Measurements from ENCODE around the gene ZNF695. TPM values are rescaled to one million over a fixed set of nuclear protein-coding genes. Genes with fewer than 3 reads are reported as not detected.
"Not testable (repeated sequence)": the region's sequence is repeated elsewhere in the genome, so short reads cannot be mapped to it uniquely, and the experiment has no call there.

The ZNF695 gene
- total RNA-seq, 2 donors from 2014 or later, result 0.09 to 0.74 TPM

DNA sequence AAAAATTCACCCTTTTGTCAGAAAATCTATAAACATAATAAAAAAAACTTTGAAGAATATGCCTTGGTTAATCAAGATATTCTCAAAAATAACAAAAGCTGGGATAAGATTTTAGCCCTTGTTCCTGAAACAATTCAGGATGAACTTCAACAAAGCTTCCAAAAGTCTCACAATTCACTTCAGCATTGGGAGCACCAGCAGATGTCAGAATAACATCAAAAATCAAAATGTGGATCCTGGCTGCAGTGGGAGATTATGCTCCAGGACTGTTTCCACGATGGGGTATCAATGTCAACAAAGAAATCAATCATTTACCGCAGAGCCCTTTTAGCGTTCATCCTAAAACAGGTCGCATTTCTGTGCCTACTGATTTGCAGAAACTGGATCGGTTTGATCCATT, 35.5 kb upstream of the ZNF695 start:
- DNase-seq (ENCODE audit: low spot score), result no peak
- Histone ChIP-seq H3K4me1 (replicated peaks) (no peaks in the 10 kb centered on the region), H3K27me3 (replicated peaks; ENCODE audit: insufficient read depth) (no peaks in the 10 kb centered on the region), H3K27ac (no peak overlapping the region), H3K9me3 (no peaks in the 10 kb centered on the region), H3K4me3 (no peak overlapping the region), H3K36me3 (no peaks in the 10 kb centered on the region)
- intact Hi-C loops (cut with DNase I), result no loop called here
- whole genome bisulfite sequencing, result 92% methylated on average over 5 of the region's 5 CpGs
- TF ChIP-seq, protein P1, sequence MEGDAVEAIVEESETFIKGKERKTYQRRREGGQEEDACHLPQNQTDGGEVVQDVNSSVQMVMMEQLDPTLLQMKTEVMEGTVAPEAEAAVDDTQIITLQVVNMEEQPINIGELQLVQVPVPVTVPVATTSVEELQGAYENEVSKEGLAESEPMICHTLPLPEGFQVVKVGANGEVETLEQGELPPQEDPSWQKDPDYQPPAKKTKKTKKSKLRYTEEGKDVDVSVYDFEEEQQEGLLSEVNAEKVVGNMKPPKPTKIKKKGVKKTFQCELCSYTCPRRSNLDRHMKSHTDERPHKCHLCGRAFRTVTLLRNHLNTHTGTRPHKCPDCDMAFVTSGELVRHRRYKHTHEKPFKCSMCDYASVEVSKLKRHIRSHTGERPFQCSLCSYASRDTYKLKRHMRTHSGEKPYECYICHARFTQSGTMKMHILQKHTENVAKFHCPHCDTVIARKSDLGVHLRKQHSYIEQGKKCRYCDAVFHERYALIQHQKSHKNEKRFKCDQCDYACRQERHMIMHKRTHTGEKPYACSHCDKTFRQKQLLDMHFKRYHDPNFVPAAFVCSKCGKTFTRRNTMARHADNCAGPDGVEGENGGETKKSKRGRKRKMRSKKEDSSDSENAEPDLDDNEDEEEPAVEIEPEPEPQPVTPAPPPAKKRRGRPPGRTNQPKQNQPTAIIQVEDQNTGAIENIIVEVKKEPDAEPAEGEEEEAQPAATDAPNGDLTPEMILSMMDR (IDR thresholded peaks at IDR 0.05), result no peak
- TF ChIP-seq POLR2A (IDR thresholded peaks at IDR 0.05), result no peak
- TF ChIP-seq POLR2AphosphoS5 (IDR thresholded peaks at IDR 0.05), result no peak

DNA sequence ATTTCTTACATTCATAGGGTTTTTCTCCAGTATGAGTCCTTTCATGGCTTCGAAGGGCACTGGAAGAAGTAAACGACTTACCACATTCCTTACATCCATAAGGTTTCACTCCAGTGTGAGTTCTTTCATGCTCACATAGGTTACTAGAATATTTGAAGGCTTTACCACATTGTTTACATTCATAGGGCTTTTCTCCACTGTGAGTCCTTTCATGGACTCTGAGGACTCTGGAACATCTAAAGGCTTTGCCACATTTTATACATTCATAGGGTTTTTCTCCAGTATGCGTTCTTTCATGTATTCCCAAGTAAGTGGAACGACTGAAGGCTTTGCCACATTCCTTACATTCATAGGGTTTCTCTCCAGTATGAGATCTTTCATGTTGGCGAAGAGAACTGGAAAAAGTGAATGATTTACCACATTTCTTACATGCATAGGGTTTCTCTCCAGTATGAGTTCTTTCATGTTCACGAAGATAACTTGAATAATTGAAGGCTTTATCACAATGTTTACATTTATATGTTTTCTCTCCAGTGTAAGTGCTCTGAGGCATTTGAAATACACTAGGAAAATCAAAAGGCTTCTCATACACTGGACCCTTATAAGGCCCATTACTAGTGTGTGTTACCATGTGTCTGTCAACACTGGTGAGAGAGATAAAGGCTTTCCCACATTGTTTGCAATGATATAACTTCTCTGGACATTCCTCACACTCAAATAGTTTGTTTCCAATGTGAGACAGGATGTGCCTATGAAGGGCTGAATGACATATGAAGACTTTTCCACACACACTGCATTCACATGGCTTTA, 29.9 kb upstream of the ZNF695 start:
- Histone ChIP-seq H3K36me3 (peaks cover 0 to 11% of the 10 kb centered on the region in 2 donors), H3K9me3 (no peaks in the 10 kb centered on the region), H3K4me1 (replicated peaks) (no peaks in the 10 kb centered on the region), H3K27ac (no peak overlapping the region), H3K4me3 (no peak overlapping the region), H3K27me3 (replicated peaks; ENCODE audit: insufficient read depth) (no peaks in the 10 kb centered on the region)
- intact Hi-C loops (cut with DNase I), result no loop called here
- TF ChIP-seq, protein P1 (IDR thresholded peaks at IDR 0.05), result no peak
- TF ChIP-seq POLR2A (IDR thresholded peaks at IDR 0.05) (no peak), POLR2AphosphoS5 (IDR thresholded peaks at IDR 0.05) (no peak)
- no peak for DNase-seq (ENCODE audit: low spot score)
- 96% methylated on average over 6 of the region's 6 CpGs for WGBS

GRCh38 chr1:247032306-247032705, 24.4 kb upstream of the ZNF695 start:
- 96% methylated on average over 11 of the region's 30 CpGs for WGBS
- H3K4me3 ChIP-seq; H3K9me3 ChIP-seq; H3K27ac ChIP-seq; H3K27me3 ChIP-seq (replicated peaks; ENCODE audit: insufficient read depth); H3K36me3 ChIP-seq; DNase-seq (ENCODE audit: low spot score); H3K4me1 ChIP-seq (replicated peaks); intact Hi-C loops (cut with DNase I): not testable (repeated sequence)

GRCh38 chr1:247024658-247025057, 16.8 kb upstream of the ZNF695 start:
- H3K27me3 ChIP-seq (replicated peaks; ENCODE audit: insufficient read depth); H3K9me3 ChIP-seq; DNase-seq (ENCODE audit: low spot score); intact Hi-C loops (cut with DNase I); H3K36me3 ChIP-seq; H3K27ac ChIP-seq; H3K4me1 ChIP-seq (replicated peaks); H3K4me3 ChIP-seq: not testable (repeated sequence)
- 87% methylated on average over 5 of the region's 5 CpGs for WGBS

DNA sequence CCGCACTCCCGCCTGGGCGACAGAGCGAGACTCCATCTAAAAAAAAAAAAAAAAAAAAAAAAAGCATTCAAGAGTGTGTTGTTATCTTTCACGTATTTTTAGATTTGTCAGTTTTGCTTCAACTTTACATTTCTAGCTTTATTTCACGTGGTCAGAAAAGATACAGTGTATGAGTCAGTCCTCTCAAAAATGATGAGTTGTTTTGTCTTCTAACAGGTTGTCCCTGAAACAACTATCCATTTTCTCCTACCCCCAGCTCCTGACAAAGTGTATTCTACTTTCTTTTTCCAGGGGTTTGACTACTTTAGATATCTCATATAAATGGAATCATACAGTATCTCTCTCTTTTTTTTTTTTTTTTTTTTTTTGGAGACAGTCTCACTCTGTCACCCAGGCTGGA, 5.5 kb upstream of the ZNF695 start:
- no peaks in the 10 kb centered on the region for H3K4me1 ChIP-seq (replicated peaks)
- TF ChIP-seq, protein P1 (IDR thresholded peaks at IDR 0.05), result no peak
- no peak for TF ChIP-seq POLR2AphosphoS5 (IDR thresholded peaks at IDR 0.05)
- no peak for TF ChIP-seq POLR2A (IDR thresholded peaks at IDR 0.05)
- WGBS, result 85% methylated on average over 6 of the region's 6 CpGs
- DNase-seq (ENCODE audit: low spot score), result no peak
- H3K27me3 ChIP-seq (replicated peaks; ENCODE audit: insufficient read depth), result no peaks in the 10 kb centered on the region
- no peaks in the 10 kb centered on the region for H3K36me3 ChIP-seq
- intact Hi-C loops (cut with DNase I), result no loop called here
- no peak overlapping the region for H3K27ac ChIP-seq
- no peak overlapping the region for H3K4me3 ChIP-seq
- no peaks in the 10 kb centered on the region for H3K9me3 ChIP-seq

- intact Hi-C loops (cut with DNase I), result no loop called here
- H3K9me3 ChIP-seq, result no peaks in the 10 kb centered on the region
- TF ChIP-seq POLR2AphosphoS5 (IDR thresholded peaks at IDR 0.05), result no peak
- no peak for TF ChIP-seq POLR2A (IDR thresholded peaks at IDR 0.05)
- TF ChIP-seq, protein P1 (IDR thresholded peaks at IDR 0.05), result no peak
These were observed 546 bp upstream of the ZNF695 start for GRCh38 chr1:247008406-247008799.

DNA sequence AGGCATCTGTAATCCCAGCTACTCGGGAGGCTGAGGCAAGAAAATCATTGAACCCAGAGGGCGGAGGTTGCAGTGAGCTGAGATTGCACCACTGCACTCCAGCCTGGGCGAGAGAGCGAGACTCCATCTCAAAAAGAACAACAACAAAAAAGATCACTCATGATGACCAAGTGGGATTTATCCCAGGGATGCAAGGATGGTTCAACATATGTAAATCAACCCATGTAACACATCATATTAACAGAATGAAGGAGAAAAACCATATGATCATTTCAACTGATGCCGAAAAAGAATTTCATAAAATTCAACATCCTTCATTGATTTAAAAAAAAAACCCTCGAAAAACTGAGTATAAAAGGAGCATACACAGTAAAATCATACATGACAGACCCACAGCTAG, 3.8 kb downstream of the ZNF695 start:
- H3K9me3 ChIP-seq; H3K4me1 ChIP-seq (replicated peaks); H3K4me3 ChIP-seq; intact Hi-C loops (cut with DNase I); H3K27ac ChIP-seq; H3K27me3 ChIP-seq (replicated peaks; ENCODE audit: insufficient read depth); DNase-seq (ENCODE audit: low spot score); H3K36me3 ChIP-seq: not testable (repeated sequence)
- 96% methylated on average over 6 of the region's 6 CpGs for WGBS

More at GRCh38 chr1:247008406-247008799, 546 bp upstream of the ZNF695 start:
- Histone ChIP-seq H3K27ac (no peak overlapping the region), H3K27me3 (replicated peaks; ENCODE audit: insufficient read depth) (no peaks in the 10 kb centered on the region), H3K4me1 (replicated peaks) (no peaks in the 10 kb centered on the region), H3K36me3 (no peaks in the 10 kb centered on the region), H3K4me3 (no peak overlapping the region)
- DNase-seq (ENCODE audit: low spot score), result no peak
- WGBS, result 88% methylated on average over 13 of the region's 13 CpGs

Data from prostate gland (tissue), 2 donors.